ENCODE results near the gene ZNF525.

DNA sequence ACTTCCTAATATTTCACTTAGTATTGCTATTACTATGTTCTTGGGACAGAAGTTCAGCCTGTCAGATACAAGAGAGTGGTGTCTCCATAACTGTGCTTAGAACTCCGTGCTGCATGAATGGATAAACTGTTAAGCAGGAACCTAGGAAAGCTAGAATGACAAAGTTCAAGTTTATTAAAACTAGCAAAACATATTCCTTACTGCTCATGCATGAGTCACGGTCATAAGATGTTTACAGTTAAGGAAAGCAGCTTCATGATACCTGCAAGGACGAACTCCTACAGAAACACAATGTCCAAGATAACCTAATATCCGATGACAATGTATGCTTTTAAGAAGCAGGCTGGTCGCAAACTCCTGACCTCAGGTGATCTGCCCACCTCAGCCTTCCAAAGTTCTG is 23.4 kb downstream of the ZNF525 start:
- TF ChIP-seq, protein P1, sequence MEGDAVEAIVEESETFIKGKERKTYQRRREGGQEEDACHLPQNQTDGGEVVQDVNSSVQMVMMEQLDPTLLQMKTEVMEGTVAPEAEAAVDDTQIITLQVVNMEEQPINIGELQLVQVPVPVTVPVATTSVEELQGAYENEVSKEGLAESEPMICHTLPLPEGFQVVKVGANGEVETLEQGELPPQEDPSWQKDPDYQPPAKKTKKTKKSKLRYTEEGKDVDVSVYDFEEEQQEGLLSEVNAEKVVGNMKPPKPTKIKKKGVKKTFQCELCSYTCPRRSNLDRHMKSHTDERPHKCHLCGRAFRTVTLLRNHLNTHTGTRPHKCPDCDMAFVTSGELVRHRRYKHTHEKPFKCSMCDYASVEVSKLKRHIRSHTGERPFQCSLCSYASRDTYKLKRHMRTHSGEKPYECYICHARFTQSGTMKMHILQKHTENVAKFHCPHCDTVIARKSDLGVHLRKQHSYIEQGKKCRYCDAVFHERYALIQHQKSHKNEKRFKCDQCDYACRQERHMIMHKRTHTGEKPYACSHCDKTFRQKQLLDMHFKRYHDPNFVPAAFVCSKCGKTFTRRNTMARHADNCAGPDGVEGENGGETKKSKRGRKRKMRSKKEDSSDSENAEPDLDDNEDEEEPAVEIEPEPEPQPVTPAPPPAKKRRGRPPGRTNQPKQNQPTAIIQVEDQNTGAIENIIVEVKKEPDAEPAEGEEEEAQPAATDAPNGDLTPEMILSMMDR (IDR thresholded peaks at IDR 0.05) = no peak
- no peak for TF ChIP-seq POLR2AphosphoS5 (IDR thresholded peaks at IDR 0.05)
